Measurements from ENCODE around the gene CPVL.

CPVL gene

DNA sequence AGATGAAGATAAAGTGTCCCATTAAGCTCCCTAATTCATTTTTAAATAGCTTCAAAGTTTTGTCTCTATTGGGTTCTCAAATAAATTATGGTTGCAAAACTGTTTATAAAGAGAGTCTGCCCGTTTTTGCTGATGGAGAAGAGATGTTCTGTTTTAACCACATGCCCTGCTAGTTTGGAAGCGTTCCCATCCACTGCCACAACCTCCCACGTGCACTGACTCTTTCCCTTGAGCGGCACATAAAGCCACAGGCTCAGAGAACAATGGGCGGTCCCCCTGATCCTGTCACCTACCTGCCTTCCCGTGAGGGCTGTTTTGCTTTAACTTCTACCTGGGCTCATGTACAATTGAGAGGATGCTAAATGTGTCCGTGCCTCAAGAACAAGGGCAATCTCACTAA, 65.5 kb downstream of the CPVL start:
- no peak for DNase-seq
- TF ChIP-seq, protein P1, sequence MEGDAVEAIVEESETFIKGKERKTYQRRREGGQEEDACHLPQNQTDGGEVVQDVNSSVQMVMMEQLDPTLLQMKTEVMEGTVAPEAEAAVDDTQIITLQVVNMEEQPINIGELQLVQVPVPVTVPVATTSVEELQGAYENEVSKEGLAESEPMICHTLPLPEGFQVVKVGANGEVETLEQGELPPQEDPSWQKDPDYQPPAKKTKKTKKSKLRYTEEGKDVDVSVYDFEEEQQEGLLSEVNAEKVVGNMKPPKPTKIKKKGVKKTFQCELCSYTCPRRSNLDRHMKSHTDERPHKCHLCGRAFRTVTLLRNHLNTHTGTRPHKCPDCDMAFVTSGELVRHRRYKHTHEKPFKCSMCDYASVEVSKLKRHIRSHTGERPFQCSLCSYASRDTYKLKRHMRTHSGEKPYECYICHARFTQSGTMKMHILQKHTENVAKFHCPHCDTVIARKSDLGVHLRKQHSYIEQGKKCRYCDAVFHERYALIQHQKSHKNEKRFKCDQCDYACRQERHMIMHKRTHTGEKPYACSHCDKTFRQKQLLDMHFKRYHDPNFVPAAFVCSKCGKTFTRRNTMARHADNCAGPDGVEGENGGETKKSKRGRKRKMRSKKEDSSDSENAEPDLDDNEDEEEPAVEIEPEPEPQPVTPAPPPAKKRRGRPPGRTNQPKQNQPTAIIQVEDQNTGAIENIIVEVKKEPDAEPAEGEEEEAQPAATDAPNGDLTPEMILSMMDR (IDR thresholded peaks at IDR 0.05; ENCODE audit: low read depth, low read length) = no peak
- no peak overlapping the region for H3K27ac ChIP-seq
- no peak overlapping the region for H3K4me3 ChIP-seq (ENCODE audit: low read depth, low read length)
- peaks cover 46% of the 10 kb centered on the region for H3K27me3 ChIP-seq (ENCODE audit: insufficient read depth, low read depth, severe bottlenecking)
- no peaks in the 10 kb centered on the region for H3K9me3 ChIP-seq (ENCODE audit: severe bottlenecking)
- H3K36me3 ChIP-seq = no peaks in the 10 kb centered on the region

DNA sequence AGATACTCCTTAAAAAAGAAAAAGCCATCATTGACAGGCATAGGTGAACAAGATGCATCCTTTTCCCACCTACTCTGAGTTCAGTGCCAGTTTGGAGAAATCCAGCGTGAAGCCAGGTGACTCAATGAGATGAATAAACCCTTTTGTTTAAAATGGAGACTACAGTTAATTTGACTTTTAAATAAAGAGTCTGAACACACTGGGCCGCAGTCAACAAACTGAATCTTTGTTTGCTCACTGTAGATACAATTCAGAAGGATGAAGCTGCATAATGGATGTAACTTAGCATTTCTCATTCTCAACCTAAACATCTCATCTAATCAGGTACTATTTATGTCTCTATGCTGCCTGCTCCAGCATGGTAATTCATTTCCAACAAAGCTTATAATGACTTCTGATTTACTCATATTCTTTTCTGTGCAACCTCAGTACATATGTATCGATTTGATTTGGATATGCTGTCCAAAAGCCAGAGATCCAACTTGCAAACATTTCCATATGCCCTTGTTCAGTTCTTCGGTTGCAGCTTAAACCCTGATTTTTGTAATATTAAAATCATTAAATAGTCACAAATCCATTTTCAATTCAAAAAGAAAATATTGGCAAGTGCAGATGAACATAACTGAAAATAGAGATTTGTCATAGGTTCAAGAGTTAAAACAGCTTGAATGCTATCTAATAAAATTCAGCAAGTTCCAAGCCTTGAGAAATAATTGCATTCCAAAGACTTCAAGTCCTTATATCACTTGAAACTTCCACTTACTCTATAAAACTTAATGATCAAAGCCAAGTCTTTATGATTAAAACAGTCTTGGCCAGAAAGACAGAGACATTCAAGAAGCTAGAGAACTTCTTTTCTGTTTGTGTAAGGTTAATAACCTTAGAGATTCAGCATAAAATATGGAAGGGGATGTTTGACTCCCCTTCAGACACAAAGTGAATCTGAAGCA, 67.8 kb downstream of the CPVL start:
- no peak for DNase-seq
- TF ChIP-seq, protein P1 (IDR thresholded peaks at IDR 0.05; ENCODE audit: low read depth, low read length) = no peak
- H3K36me3 ChIP-seq = no peaks in the 10 kb centered on the region
- H3K27ac ChIP-seq = no peak overlapping the region
- H3K27me3 ChIP-seq (ENCODE audit: insufficient read depth, low read depth, severe bottlenecking) = peaks cover 51% of the 10 kb centered on the region
- H3K4me3 ChIP-seq (ENCODE audit: low read depth, low read length) = no peak overlapping the region
- H3K9me3 ChIP-seq (ENCODE audit: severe bottlenecking) = no peaks in the 10 kb centered on the region

DNA sequence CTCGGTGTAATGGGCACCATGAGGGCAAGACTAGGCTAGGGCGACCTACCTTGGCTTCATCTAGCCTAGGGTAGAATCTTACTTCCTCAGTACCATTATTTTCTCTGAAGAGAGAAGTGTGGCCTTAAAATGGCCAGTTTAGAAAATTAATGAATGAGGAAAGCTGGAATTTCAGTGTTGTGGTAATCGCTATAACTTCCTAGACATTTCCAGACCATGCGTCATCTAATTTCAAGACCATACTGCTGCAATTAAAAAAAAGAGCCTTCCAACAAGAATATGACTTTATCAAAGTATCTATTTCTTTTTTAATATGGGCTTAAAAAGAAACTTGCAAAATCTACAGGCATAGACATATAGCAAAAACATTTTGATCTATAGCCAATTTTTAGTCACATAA, 68.5 kb downstream of the CPVL start:
- no peak for DNase-seq
- Histone ChIP-seq H3K36me3 (no peaks in the 10 kb centered on the region), H3K27ac (no peak overlapping the region), H3K4me3 (ENCODE audit: low read depth, low read length) (no peak overlapping the region), H3K9me3 (ENCODE audit: severe bottlenecking) (no peaks in the 10 kb centered on the region), H3K27me3 (ENCODE audit: insufficient read depth, low read depth, severe bottlenecking) (peaks cover 53% of the 10 kb centered on the region)
- TF ChIP-seq, protein P1 (IDR thresholded peaks at IDR 0.05; ENCODE audit: low read depth, low read length) = no peak

DNA sequence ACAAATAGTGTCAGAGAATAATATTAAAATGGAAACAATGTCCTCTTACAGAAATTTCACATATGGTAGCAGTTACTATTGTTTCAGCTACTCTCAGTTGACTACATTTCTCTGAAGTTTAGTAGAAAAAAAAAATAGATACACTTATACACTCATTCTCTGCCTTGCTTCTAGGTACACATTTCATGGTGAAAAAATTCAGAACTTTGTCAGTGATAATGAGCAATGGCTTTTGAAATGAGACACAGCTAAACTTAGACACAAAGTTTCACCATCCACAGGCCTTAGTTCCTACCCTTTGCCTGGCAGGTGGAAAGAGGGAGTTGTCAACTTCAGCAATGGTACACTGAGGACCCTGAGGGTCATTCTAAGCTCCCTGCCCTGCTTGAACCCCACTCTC, 69.2 kb downstream of the CPVL start:
- TF ChIP-seq, protein P1 (IDR thresholded peaks at IDR 0.05; ENCODE audit: low read depth, low read length) = no peak
- Histone ChIP-seq H3K9me3 (ENCODE audit: severe bottlenecking) (no peaks in the 10 kb centered on the region), H3K4me3 (ENCODE audit: low read depth, low read length) (no peak overlapping the region), H3K36me3 (no peaks in the 10 kb centered on the region), H3K27ac (no peak overlapping the region), H3K27me3 (ENCODE audit: insufficient read depth, low read depth, severe bottlenecking) (peaks cover 48% of the 10 kb centered on the region)
- DNase-seq = no peak

DNA sequence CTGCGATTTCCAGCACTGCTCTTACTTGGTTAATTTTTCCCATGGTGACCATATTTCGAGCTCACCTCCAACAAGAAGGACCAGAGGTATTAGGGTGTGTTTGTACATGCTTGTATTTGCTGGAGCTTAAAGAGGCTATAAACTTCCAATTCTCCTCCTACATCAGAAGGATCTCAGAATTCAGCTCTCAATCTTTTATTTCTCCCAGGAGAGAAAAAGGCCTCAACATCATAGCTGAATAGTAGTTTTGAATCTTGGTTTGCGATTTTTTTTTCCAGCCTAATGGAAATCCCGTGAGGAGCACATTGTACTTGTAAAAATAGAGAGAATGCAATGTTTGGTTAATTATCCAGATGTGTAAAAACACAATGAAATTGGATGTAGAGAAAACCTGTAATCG, 69.7 kb downstream of the CPVL start:
- H3K36me3 ChIP-seq = no peaks in the 10 kb centered on the region
- no peak for DNase-seq
- H3K27ac ChIP-seq = no peak overlapping the region
- H3K9me3 ChIP-seq (ENCODE audit: severe bottlenecking) = no peaks in the 10 kb centered on the region
- H3K4me3 ChIP-seq (ENCODE audit: low read depth, low read length) = no peak overlapping the region
- peaks cover 47% of the 10 kb centered on the region for H3K27me3 ChIP-seq (ENCODE audit: insufficient read depth, low read depth, severe bottlenecking)
- TF ChIP-seq, protein P1 (IDR thresholded peaks at IDR 0.05; ENCODE audit: low read depth, low read length) = no peak

Measured in WERI-Rb-1 (cell line).